H9 (cell line): ENCODE results near the gene CEP126. TPM values are rescaled to one million over a fixed set of nuclear protein-coding genes. Genes with fewer than 3 reads are reported as not detected.

Experiments used
- DNase-seq: peaks from one replicate; pipeline ENCODE4 v3.0.0-alpha.2; 2017
- H2AFZ ChIP-seq: one replicate; pipeline ENCODE4 v1.6.1; 2013; ENCODE audit warnings: mild to moderate bottlenecking, low read length, control low read depth, moderate library complexity
- H2AK5ac ChIP-seq: 2 replicates; pipeline ENCODE4 v1.6.1; 2013; ENCODE audit warnings: low read length, control low read depth, mixed read lengths; ENCODE audit not compliant: insufficient read length
- H2BK120ac ChIP-seq: one replicate; pipeline ENCODE4 v1.6.1; 2013; ENCODE audit warnings: low read depth, mild to moderate bottlenecking, low read length, control low read depth, inconsistent platforms; ENCODE audit not compliant: poor library complexity, severe bottlenecking
- H2BK12ac ChIP-seq: 2 replicates; pipeline ENCODE4 v1.6.1; 2013; ENCODE audit warnings: low read length, control low read depth, mixed read lengths, low read depth; ENCODE audit not compliant: insufficient read length
- H2BK15ac ChIP-seq: 2 replicates; pipeline ENCODE4 v1.6.1; 2013; ENCODE audit warnings: low read depth, low read length, control low read depth
- H2BK20ac ChIP-seq: one replicate; pipeline ENCODE4 v1.6.1; 2013; ENCODE audit warnings: low read depth, mild to moderate bottlenecking, low read length, control low read depth, inconsistent platforms; ENCODE audit not compliant: poor library complexity, severe bottlenecking
- H2BK5ac ChIP-seq: 2 replicates; pipeline ENCODE4 v1.6.1; 2013; ENCODE audit warnings: low read length, control low read depth, mixed read lengths; ENCODE audit not compliant: insufficient read length
- H3K14ac ChIP-seq: 2 replicates; pipeline ENCODE4 v1.6.1; 2013; ENCODE audit warnings: low read length, control low read depth; ENCODE audit not compliant: insufficient read depth
- H3K18ac ChIP-seq: 2 replicates; pipeline ENCODE4 v1.6.1; 2013; ENCODE audit warnings: low read depth, mild to moderate bottlenecking, mixed read lengths, low read length, control low read depth; ENCODE audit not compliant: insufficient read length
- H3K23ac ChIP-seq: 2 replicates; pipeline ENCODE4 v1.6.1; 2013; ENCODE audit warnings: low read length, control low read depth, mixed read lengths, low read depth; ENCODE audit not compliant: insufficient read length
- H3K23me2 ChIP-seq: 2 replicates; pipeline ENCODE4 v1.6.1; 2013; ENCODE audit warnings: low read depth, mild to moderate bottlenecking, mixed read lengths, low read length, control low read depth; ENCODE audit not compliant: insufficient read length, poor library complexity, severe bottlenecking
- H3K27ac ChIP-seq: 2 replicates; pipeline ENCODE4 v1.5.1; 2013; ENCODE audit warnings: low read length, control low read depth, mixed read lengths, low read depth; ENCODE audit not compliant: insufficient read length
- H3K27me3 ChIP-seq: 2 replicates; pipeline ENCODE4 v1.6.1; 2013; ENCODE audit warnings: low read length, control low read depth, inconsistent platforms; ENCODE audit not compliant: insufficient read depth
- H3K4ac ChIP-seq: 2 replicates; pipeline ENCODE4 v1.6.1; 2013; ENCODE audit warnings: low read depth, mild to moderate bottlenecking, control low read depth, inconsistent platforms, low read length, moderate library complexity
- H3K4me1 ChIP-seq: 2 replicates; pipeline ENCODE4 v1.6.1; 2013; ENCODE audit warnings: low read length, control low read depth, inconsistent platforms; ENCODE audit not compliant: insufficient read depth
- H3K4me2 ChIP-seq: 2 replicates; pipeline ENCODE4 v1.6.1; 2013; ENCODE audit warnings: low read length, control low read depth, mixed read lengths; ENCODE audit not compliant: insufficient read length, insufficient read depth
- H3K56ac ChIP-seq: 2 replicates; pipeline ENCODE4 v1.6.1; 2013; ENCODE audit warnings: low read depth, mild to moderate bottlenecking, mixed read lengths, low read length, control low read depth; ENCODE audit not compliant: insufficient read length
- H3K79me1 ChIP-seq: 2 replicates; pipeline ENCODE4 v1.6.1; 2013; ENCODE audit warnings: low read depth, mild to moderate bottlenecking, moderate library complexity, low read length, control low read depth, inconsistent platforms; ENCODE audit not compliant: insufficient read depth, poor library complexity, severe bottlenecking
- H3K79me2 ChIP-seq: 2 replicates; pipeline ENCODE4 v1.6.1; 2013; ENCODE audit warnings: low read length, control low read depth, inconsistent platforms; ENCODE audit not compliant: insufficient read depth
- H3K9ac ChIP-seq: 2 replicates; pipeline ENCODE4 v1.6.1; 2013; ENCODE audit warnings: low read length, control low read depth, mixed read lengths; ENCODE audit not compliant: insufficient read length; ENCODE audit errors: extremely low read depth
- H3K9me3 ChIP-seq: one replicate; pipeline ENCODE4 v1.6.1; 2013; ENCODE audit warnings: low read depth, low read length, inconsistent platforms; ENCODE audit not compliant: control insufficient read depth
- H3T11ph ChIP-seq: one replicate; pipeline ENCODE4 v1.6.1; 2013; ENCODE audit warnings: mild to moderate bottlenecking, low read length, control low read depth, inconsistent platforms
- H4K20me1 ChIP-seq: one replicate; pipeline ENCODE4 v1.6.1; 2013; ENCODE audit not compliant: control insufficient read depth, insufficient read length, insufficient read depth
- H4K5ac ChIP-seq: 2 replicates; pipeline ENCODE4 v1.6.1; 2013; ENCODE audit warnings: low read depth, mild to moderate bottlenecking, mixed read lengths, low read length, control low read depth; ENCODE audit not compliant: insufficient read length
- H4K8ac ChIP-seq: replicated peaks from 2 replicates; pipeline ENCODE4 v1.6.1; 2013; ENCODE audit warnings: low read length, control low read depth, mixed read lengths, low read depth; ENCODE audit not compliant: insufficient read length
- H4K91ac ChIP-seq: 2 replicates; pipeline ENCODE4 v1.6.1; 2013; ENCODE audit warnings: low read depth, mild to moderate bottlenecking, moderate library complexity, mixed read lengths, low read length, control low read depth; ENCODE audit not compliant: insufficient read length
- H3K27ac Mint-ChIP-seq, 3 experiments: 2 replicates in 2 of 3; 3 replicates in 1 of 3; pipeline ENCODE4 v1.8.0; 2020 to 2021; ENCODE audit warnings: mixed read lengths in 3 of 3, mild to moderate bottlenecking in 1 of 3, moderate library complexity in 1 of 3
- H3K27me3 Mint-ChIP-seq: 2 replicates; pipeline ENCODE4 v1.8.0; 2021; ENCODE audit warnings: low read depth, mild to moderate bottlenecking, moderate library complexity, mixed read lengths
- H3K36me3 Mint-ChIP-seq, 3 experiments: 2 replicates in 2 of 3; 3 replicates in 1 of 3; pipeline ENCODE4 v1.8.0; 2020 to 2021; ENCODE audit warnings: low read depth in 3 of 3, mixed read lengths in 3 of 3; ENCODE audit not compliant: insufficient read depth in 1 of 3
- H3K4me1 Mint-ChIP-seq, 2 experiments: 2 replicates each; pipeline ENCODE4 v1.8.0; 2020; ENCODE audit warnings: mixed read lengths in 2 of 2
- H3K4me3 Mint-ChIP-seq, 2 experiments: 2 replicates in 1 of 2; 3 replicates in 1 of 2; pipeline ENCODE4 v1.8.0; 2020 to 2021; ENCODE audit warnings: mild to moderate bottlenecking in 2 of 2, mixed read lengths in 2 of 2, moderate library complexity in 1 of 2
- H3K9me3 Mint-ChIP-seq, 2 experiments: 2 replicates in 1 of 2; 3 replicates in 1 of 2; pipeline ENCODE4 v1.8.0; 2020; ENCODE audit warnings: mild to moderate bottlenecking in 2 of 2, mixed read lengths in 2 of 2, moderate library complexity in 1 of 2
- WGBS: extraction: QIAGEN DNeasy Blood & Tissue Kit; methylation state at CpG from one replicate; pipeline ENCODE4 v1.1.7; 2013; ENCODE audit warnings: missing lambda C conversion rate, low lambda C conversion rate, mixed read lengths; ENCODE audit not compliant: insufficient read length; ENCODE audit errors: extremely low coverage; 5-methylcytosine and 5-hydroxymethylcytosine counted together
- total RNA-seq: library from RNA; stranded (reverse); gene quantifications from 2 replicates; pipeline ENCODE4 v1.2.1, GENCODE V29; 2021
- TF ChIP-seq, protein P1 (sequence below): fragments of 200-600 bp; sonication (generic); conservative IDR thresholded peaks from 3 replicates; pipeline ENCODE4 v1.8.0; 2021; ENCODE audit warnings: antibody characterized with exemption, mild to moderate bottlenecking

CEP126 gene
- total RNA-seq, 1 experiment from 2014 or later, result 1.2 TPM

GRCh38 chr11:101923554-101923953 lies 8.7 kb downstream of the CEP126 start:
- Histone ChIP-seq H2AK5ac (no peak overlapping the region), H3K9me3 (no peaks in the 10 kb centered on the region), H2BK12ac (no peak overlapping the region), H3K4ac (no peak overlapping the region), H3K4me2 (no peak overlapping the region), H2BK15ac (no peak overlapping the region), H4K5ac (no peak overlapping the region), H2AFZ (no peak overlapping the region), H3K4me1 (no peaks in the 10 kb centered on the region), H3T11ph (no peak overlapping the region), H3K23ac (no peak overlapping the region), H3K79me2 (no peaks in the 10 kb centered on the region), H3K14ac (no peak overlapping the region), H3K23me2 (no peaks in the 10 kb centered on the region), H3K9ac (no peak overlapping the region), H3K79me1 (no peaks in the 10 kb centered on the region), H4K8ac (no peak overlapping the region), H4K91ac (no peak overlapping the region), H3K27me3 (no peaks in the 10 kb centered on the region), H3K18ac (no peak overlapping the region), H3K27ac (no peak overlapping the region), H2BK5ac (no peak overlapping the region), H2BK120ac (no peak overlapping the region), H4K20me1 (no peaks in the 10 kb centered on the region), H2BK20ac (no peak overlapping the region), H3K56ac (no peak overlapping the region)
- TF ChIP-seq, protein P1, sequence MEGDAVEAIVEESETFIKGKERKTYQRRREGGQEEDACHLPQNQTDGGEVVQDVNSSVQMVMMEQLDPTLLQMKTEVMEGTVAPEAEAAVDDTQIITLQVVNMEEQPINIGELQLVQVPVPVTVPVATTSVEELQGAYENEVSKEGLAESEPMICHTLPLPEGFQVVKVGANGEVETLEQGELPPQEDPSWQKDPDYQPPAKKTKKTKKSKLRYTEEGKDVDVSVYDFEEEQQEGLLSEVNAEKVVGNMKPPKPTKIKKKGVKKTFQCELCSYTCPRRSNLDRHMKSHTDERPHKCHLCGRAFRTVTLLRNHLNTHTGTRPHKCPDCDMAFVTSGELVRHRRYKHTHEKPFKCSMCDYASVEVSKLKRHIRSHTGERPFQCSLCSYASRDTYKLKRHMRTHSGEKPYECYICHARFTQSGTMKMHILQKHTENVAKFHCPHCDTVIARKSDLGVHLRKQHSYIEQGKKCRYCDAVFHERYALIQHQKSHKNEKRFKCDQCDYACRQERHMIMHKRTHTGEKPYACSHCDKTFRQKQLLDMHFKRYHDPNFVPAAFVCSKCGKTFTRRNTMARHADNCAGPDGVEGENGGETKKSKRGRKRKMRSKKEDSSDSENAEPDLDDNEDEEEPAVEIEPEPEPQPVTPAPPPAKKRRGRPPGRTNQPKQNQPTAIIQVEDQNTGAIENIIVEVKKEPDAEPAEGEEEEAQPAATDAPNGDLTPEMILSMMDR, result no peak
- H3K36me3 Mint-ChIP-seq, result peaks cover 0 to 3% (median 0%) of the 10 kb centered on the region in 3 experiments; a peak in 1 of 7 replicates
- H3K4me3 Mint-ChIP-seq, result no peak overlapping the region
- no CpG with 5 or more reads among the region's 2 CpGs for WGBS
- no peak overlapping the region for H3K27ac Mint-ChIP-seq
- DNase-seq, result no peak
- no peaks in the 10 kb centered on the region for H3K4me1 Mint-ChIP-seq
- H3K27me3 Mint-ChIP-seq, result no peaks in the 10 kb centered on the region
- H3K9me3 Mint-ChIP-seq, result no peaks in the 10 kb centered on the region
